ENCODE measurements around the gene TMEM51.

The TMEM51 gene

GRCh38 chr1:15146142-15146680 is 7.3 kb upstream of the TMEM51 start:
- no peaks in the 10 kb centered on the region for H3K36me3 ChIP-seq (ENCODE audit: control insufficient read depth, insufficient read depth, low read length)
- no peaks in the 10 kb centered on the region for H3K79me2 ChIP-seq
- H3K9me3 ChIP-seq (ENCODE audit: control insufficient read depth, low read length) = no peaks in the 10 kb centered on the region
- no peaks in the 10 kb centered on the region for H3K4me1 ChIP-seq
- no peak overlapping the region for H3K9ac ChIP-seq
- no peak overlapping the region for H3K4me3 ChIP-seq (ENCODE audit: low read depth, low read length)
- H3K4me2 ChIP-seq (ENCODE audit: low read length) = no peak overlapping the region
- H2AFZ ChIP-seq = no peak overlapping the region
- no peak overlapping the region for H3K27ac ChIP-seq
- TF ChIP-seq CTCF (IDR thresholded peaks at IDR 0.05) = no peak
- no peaks in the 10 kb centered on the region for H3K27me3 ChIP-seq (ENCODE audit: control insufficient read depth, insufficient read depth, low read length)

- Histone ChIP-seq H3K27me3 (ENCODE audit: control insufficient read depth, insufficient read depth, low read length) (no peaks in the 10 kb centered on the region), H2AFZ (no peak overlapping the region), H3K36me3 (ENCODE audit: control insufficient read depth, insufficient read depth, low read length) (no peaks in the 10 kb centered on the region), H3K79me2 (no peaks in the 10 kb centered on the region), H3K9me3 (ENCODE audit: control insufficient read depth, low read length) (no peaks in the 10 kb centered on the region), H3K4me2 (ENCODE audit: low read length) (no peak overlapping the region), H3K9ac (no peak overlapping the region), H3K4me1 (no peaks in the 10 kb centered on the region), H3K4me3 (ENCODE audit: low read depth, low read length) (no peak overlapping the region), H3K27ac (no peak overlapping the region)
- TF ChIP-seq CTCF (IDR thresholded peaks at IDR 0.05) = no peak
Measured at GRCh38 chr1:15146971-15147376, 6.6 kb upstream of the TMEM51 start.

- Histone ChIP-seq H3K9me3 (ENCODE audit: control insufficient read depth, low read length) (no peaks in the 10 kb centered on the region), H2AFZ (no peak overlapping the region), H3K79me2 (no peaks in the 10 kb centered on the region), H3K9ac (no peak overlapping the region), H3K27ac (no peak overlapping the region), H3K4me1 (no peaks in the 10 kb centered on the region), H3K4me3 (ENCODE audit: low read depth, low read length) (no peak overlapping the region), H3K36me3 (ENCODE audit: control insufficient read depth, insufficient read depth, low read length) (no peaks in the 10 kb centered on the region), H3K27me3 (ENCODE audit: control insufficient read depth, insufficient read depth, low read length) (no peaks in the 10 kb centered on the region), H3K4me2 (ENCODE audit: low read length) (no peak overlapping the region)
- no peak for TF ChIP-seq CTCF (IDR thresholded peaks at IDR 0.05)
Measured at GRCh38 chr1:15148004-15148403, 5.5 kb upstream of the TMEM51 start.

- H3K27me3 ChIP-seq (ENCODE audit: control insufficient read depth, insufficient read depth, low read length) = no peaks in the 10 kb centered on the region
- H3K4me3 ChIP-seq (ENCODE audit: low read depth, low read length) = no peak overlapping the region
- TF ChIP-seq CTCF (IDR thresholded peaks at IDR 0.05) = no peak
- no peak overlapping the region for H3K27ac ChIP-seq
- no peak overlapping the region for H3K4me2 ChIP-seq (ENCODE audit: low read length)
- no peak overlapping the region for H3K9ac ChIP-seq
- H2AFZ ChIP-seq = no peak overlapping the region
- no peaks in the 10 kb centered on the region for H3K9me3 ChIP-seq (ENCODE audit: control insufficient read depth, low read length)
- H3K36me3 ChIP-seq (ENCODE audit: control insufficient read depth, insufficient read depth, low read length) = no peaks in the 10 kb centered on the region
- H3K4me1 ChIP-seq = no peaks in the 10 kb centered on the region
- no peaks in the 10 kb centered on the region for H3K79me2 ChIP-seq
Measured at GRCh38 chr1:15148475-15148874, 5.1 kb upstream of the TMEM51 start.

- Histone ChIP-seq H3K36me3 (ENCODE audit: control insufficient read depth, insufficient read depth, low read length) (no peaks in the 10 kb centered on the region), H3K4me3 (ENCODE audit: low read depth, low read length) (no peak overlapping the region), H3K27ac (no peak overlapping the region), H3K27me3 (ENCODE audit: control insufficient read depth, insufficient read depth, low read length) (no peaks in the 10 kb centered on the region), H3K9me3 (ENCODE audit: control insufficient read depth, low read length) (no peaks in the 10 kb centered on the region), H3K4me2 (ENCODE audit: low read length) (no peak overlapping the region), H3K79me2 (no peaks in the 10 kb centered on the region), H3K9ac (no peak overlapping the region), H2AFZ (no peak overlapping the region), H3K4me1 (no peaks in the 10 kb centered on the region)
- no peak for TF ChIP-seq CTCF (IDR thresholded peaks at IDR 0.05)
Measured at GRCh38 chr1:15148941-15149340, 4.6 kb upstream of the TMEM51 start.

Measured in parathyroid adenoma (tissue), 2 donors.